Activated naive CD8-positive, alpha-beta T cell treated with anti-CD3 and anti-CD28 coated beads, Interleukin-2, amount 50 U/mL, for 16 hours (primary cell): ENCODE results near the gene COL25A1.

Source experiments
- DNase-seq: peaks from one replicate; pipeline ENCODE4 v3.0.0-alpha.2; 2020; ENCODE audit warnings: low read depth, low spot score

The COL25A1 gene

GRCh38 chr4:109214622-109215301 lies 87.7 kb downstream of the COL25A1 start:
- no peak for DNase-seq

- no peak for DNase-seq
Observed at GRCh38 chr4:109213056-109213455, 89.4 kb downstream of the COL25A1 start.

- no peak for DNase-seq
Observed at GRCh38 chr4:109211671-109212070, 90.8 kb downstream of the COL25A1 start.

GRCh38 chr4:109209647-109210046 lies 92.8 kb downstream of the COL25A1 start:
- no peak for DNase-seq

GRCh38 chr4:109207898-109208297 lies 94.6 kb downstream of the COL25A1 start:
- no peak for DNase-seq

- DNase-seq, result no peak
Observed at GRCh38 chr4:109207061-109207460, 95.4 kb downstream of the COL25A1 start.

GRCh38 chr4:109206620-109207019 lies 95.8 kb downstream of the COL25A1 start:
- no peak for DNase-seq

- no peak for DNase-seq
Observed at GRCh38 chr4:109205186-109205585, 97.3 kb downstream of the COL25A1 start.

GRCh38 chr4:109199585-109199984 lies 102.9 kb downstream of the COL25A1 start:
- no peak for DNase-seq

- no peak for DNase-seq
Observed at GRCh38 chr4:109195646-109196045, 106.8 kb downstream of the COL25A1 start.

GRCh38 chr4:109191216-109191615 lies 111.2 kb downstream of the COL25A1 start:
- no peak for DNase-seq

GRCh38 chr4:109186458-109186945 lies 116.0 kb downstream of the COL25A1 start:
- DNase-seq, result no peak

GRCh38 chr4:109185951-109186350 lies 116.5 kb downstream of the COL25A1 start:
- DNase-seq, result no peak

- DNase-seq, result no peak
Observed at GRCh38 chr4:109185548-109185947, 116.9 kb downstream of the COL25A1 start.

GRCh38 chr4:109184491-109184961 lies 117.9 kb downstream of the COL25A1 start:
- DNase-seq, result no peak

- DNase-seq, result no peak
Observed at GRCh38 chr4:109183931-109184490, 118.4 kb downstream of the COL25A1 start.

GRCh38 chr4:109182696-109183095 lies 119.8 kb downstream of the COL25A1 start:
- DNase-seq, result no peak

GRCh38 chr4:109179061-109179460 lies 123.4 kb downstream of the COL25A1 start:
- DNase-seq, result no peak

GRCh38 chr4:109177096-109177810 lies 125.2 kb downstream of the COL25A1 start:
- DNase-seq, result no peak

GRCh38 chr4:109174224-109174953 lies 128.1 kb downstream of the COL25A1 start:
- no peak for DNase-seq

GRCh38 chr4:109172301-109172700 lies 130.2 kb downstream of the COL25A1 start:
- DNase-seq, result no peak

GRCh38 chr4:109171070-109171469 lies 131.4 kb downstream of the COL25A1 start:
- DNase-seq, result no peak
